ENCODE measurements around the gene KLF13.

- no peak for TF ChIP-seq ZNF384 (IDR thresholded peaks at IDR 0.05)
- TF ChIP-seq FOXM1 (IDR thresholded peaks at IDR 0.05; ENCODE audit: borderline replicate concordance) = no peak
- TF ChIP-seq FOXK2 (IDR thresholded peaks at IDR 0.05) = no peak
- no peak for TF ChIP-seq TARDBP (IDR thresholded peaks at IDR 0.05)
- no peak for TF ChIP-seq SP1 (IDR thresholded peaks at IDR 0.05)
- TF ChIP-seq HDGF (IDR thresholded peaks at IDR 0.05; ENCODE audit: borderline replicate concordance) = no peak
- TF ChIP-seq SUZ12 (IDR thresholded peaks at IDR 0.05) = no peak
- no peak for TF ChIP-seq NFRKB (IDR thresholded peaks at IDR 0.05)
- no peak for TF ChIP-seq FOXA1 (IDR thresholded peaks at IDR 0.05)
- no peak for TF ChIP-seq ELF4 (IDR thresholded peaks at IDR 0.05)
- TF ChIP-seq ARNT (IDR thresholded peaks at IDR 0.05) = no peak
- TF ChIP-seq PKNOX1 (IDR thresholded peaks at IDR 0.05) = no peak
- no peak for TF ChIP-seq L3MBTL2 (conservative IDR thresholded peaks at IDR 0.05)
Observed at GRCh38 chr15:31296219-31296645, 30.4 kb upstream of the KLF13 start.
